ENCODE measurements around the gene TAF11L14.
"Not testable (repeated sequence)": the region's sequence is repeated elsewhere in the genome, so short reads cannot be mapped to it uniquely, and the experiment has no call there.

The TAF11L14 gene

DNA sequence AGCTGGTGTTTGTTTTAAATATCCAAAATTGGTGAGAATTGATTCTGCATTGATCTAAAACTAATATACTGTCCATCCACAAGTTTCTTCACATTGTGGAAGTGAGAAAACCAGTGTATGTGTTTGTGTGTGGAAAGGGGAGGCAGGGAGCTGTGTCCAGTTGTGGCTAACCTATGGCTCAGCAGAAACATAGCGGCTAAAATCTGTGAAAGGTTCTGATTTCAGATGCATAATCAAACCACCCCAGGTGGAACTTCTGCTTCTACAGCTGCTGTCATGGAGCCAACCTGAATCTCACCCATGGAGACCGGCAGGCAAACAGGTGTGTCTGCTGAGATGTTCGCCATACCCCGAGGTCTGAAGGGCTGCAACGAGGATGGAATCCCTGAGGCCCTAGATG lies at the start of gene TAF11L14:
Gene TAF11L14 (plus strand): TSS at position 301 of the 400 bp plus-strand sequence.
- DNase-seq: no peak

DNA sequence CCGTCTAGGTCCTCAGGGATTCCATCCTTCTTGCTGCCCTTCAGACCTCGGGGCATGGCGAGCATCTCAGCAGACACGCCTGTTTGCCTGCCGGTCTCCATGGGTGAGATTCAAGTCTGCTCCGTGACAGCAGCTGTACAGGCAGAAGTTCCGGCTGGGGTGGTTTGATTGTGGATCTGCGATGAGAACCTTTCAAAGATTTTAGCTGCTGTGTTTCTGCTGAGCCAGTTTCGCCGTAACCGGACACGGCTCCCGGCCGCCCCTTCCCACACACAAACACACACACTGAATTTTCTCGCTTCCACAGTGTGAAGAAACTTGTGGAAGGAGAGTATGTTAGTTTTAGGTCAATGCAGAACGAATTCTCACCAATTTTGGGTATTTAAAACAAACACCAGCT lies 48.6 kb upstream of the TAF11L14 start, which contains the start of gene TAF11L7:
Gene TAF11L7 (minus strand): TSS at position 101 of the 400 bp plus-strand sequence.
- not testable (repeated sequence) for DNase-seq

DNA sequence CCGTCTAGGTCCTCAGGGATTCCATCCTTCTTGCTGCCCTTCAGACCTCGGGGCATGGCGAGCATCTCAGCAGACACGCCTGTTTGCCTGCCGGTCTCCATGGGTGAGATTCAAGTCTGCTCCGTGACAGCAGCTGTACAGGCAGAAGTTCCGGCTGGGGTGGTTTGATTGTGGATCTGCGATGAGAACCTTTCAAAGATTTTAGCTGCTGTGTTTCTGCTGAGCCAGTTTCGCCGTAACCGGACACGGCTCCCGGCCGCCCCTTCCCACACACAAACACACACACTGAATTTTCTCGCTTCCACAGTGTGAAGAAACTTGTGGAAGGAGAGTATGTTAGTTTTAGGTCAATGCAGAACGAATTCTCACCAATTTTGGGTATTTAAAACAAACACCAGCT lies 43.4 kb upstream of the TAF11L14 start, which contains the start of gene TAF11L8:
Gene TAF11L8 (minus strand): TSS at position 101 of the 400 bp plus-strand sequence.
- DNase-seq: not testable (repeated sequence)

- DNase-seq: not testable (repeated sequence)
Observed at GRCh38 chr5:17594255-17594654, 40.0 kb upstream of the TAF11L14 start, which contains the start of gene TAF11L9. TAF11L9 (minus strand) TSS chr5:17594394.

DNA sequence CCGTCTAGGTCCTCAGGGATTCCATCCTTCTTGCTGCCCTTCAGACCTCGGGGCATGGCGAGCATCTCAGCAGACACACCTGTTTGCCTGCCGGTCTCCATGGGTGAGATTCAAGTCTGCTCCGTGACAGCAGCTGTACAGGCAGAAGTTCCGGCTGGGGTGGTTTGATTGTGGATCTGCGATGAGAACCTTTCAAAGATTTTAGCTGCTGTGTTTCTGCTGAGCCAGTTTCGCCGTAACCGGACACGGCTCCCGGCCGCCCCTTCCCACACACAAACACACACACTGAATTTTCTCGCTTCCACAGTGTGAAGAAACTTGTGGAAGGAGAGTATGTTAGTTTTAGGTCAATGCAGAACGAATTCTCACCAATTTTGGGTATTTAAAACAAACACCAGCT lies 36.5 kb upstream of the TAF11L14 start, which contains the start of gene TAF11L10:
Gene TAF11L10 (minus strand): TSS at position 101 of the 400 bp plus-strand sequence.
- not testable (repeated sequence) for DNase-seq

DNA sequence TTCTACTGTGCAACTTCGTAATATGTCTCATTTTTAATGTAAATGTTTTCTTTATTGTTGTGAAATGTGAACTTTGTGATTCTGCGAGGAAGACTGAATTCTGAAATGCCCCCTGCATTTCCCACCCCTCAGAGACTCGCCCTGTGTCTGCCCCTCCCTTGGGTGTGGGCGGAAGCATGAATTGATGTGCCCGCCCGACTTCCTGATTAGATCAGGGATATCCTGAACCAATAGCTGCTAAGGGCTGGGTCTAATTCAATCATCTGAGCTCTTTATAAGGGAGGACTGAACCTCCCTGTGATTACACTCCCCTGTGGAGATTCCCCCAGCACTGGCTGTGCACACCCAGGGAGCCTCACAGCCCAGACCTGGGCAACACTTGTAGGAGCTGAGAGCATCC lies 30.4 kb upstream of the TAF11L14 start, which contains the start of gene TAF11L11:
Gene TAF11L11 (plus strand): TSS at position 304 of the 400 bp plus-strand sequence.
- DNase-seq: not testable (repeated sequence)

DNA sequence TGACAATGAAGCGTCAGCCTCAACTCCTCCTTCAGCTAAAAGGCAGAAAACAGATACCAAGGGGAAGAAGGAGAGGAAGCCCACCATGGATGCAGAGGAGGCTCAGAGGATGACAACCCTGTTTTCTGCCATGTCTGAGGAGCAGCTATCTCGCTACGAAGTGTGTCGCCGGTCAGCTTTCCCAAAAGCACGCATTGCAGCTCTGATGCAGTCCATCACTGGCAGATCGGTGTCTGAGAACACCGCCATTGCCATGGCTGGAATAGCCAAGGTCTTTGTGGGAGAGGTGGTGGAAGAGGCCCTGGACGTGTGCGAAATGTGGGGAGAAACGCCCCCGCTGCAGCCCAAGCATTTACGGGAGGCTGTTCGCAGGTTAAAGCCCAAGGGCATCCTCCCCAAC lies 29.3 kb upstream of the TAF11L14 start:
- no peak for DNase-seq

DNA sequence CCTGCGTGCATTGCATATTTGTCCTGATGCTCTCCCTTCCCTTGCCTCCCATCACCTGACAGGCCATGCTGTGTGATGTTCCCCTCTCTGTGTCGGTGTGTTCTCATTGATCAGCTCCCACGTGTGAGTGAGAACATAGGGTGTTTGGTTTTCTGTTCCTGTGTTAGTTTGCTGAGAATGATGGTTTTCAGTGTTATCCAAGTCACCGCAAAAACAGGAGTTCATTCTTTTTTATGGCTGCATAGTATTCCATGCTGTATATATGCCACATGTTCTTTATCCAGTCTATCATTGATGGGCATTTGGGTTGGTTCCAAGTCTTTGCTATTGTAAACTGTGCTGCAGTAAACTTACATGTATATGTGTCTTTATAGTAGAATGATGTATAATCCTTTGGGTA lies 26.8 kb upstream of the TAF11L14 start:
- not testable (repeated sequence) for DNase-seq

DNA sequence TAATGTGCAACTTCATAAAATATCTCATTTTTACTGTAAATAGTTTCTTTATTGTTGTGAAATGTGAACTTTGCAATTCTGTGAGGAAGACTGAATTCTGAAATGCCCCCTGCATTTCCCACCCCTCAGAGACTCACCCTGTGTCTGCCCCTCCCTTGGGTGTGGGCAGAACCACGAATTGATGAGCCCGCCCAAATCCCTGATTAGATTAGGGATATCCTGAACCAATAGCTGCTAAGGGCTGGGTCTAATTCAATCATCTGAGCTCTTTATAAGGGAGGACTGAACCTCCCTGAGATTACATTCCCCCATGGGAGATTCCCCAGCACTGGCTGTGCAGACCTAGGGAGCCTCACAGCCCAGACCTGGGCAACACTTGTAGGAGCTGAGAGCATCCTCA lies 24.2 kb upstream of the TAF11L14 start, which contains the start of gene TAF11L12:
Gene TAF11L12 (plus strand): TSS at position 301 of the 400 bp plus-strand sequence.
- not testable (repeated sequence) for DNase-seq

GRCh38 chr5:17614872-17615605 lies 19.2 kb upstream of the TAF11L14 start:
- DNase-seq: no peak

DNA sequence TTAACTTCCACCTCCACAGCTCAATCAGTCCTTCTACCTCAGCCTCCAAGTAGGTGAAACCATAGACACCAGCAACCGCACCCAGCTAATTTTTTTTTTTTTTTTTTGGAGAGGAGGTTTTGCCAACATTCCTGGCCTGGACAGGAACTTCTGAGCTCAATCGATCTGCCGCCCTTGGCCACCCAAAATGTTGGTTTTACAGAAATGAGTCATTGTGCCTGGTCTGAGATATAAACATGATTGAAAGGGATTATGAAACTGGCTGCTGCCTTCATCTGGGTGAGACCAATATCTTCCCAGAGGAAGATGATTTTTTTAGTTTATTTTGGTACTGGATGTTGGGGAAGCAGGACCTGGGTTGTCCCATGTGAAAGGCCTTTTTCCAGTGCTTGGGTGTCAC lies 14.9 kb upstream of the TAF11L14 start:
- DNase-seq: no peak

DNA sequence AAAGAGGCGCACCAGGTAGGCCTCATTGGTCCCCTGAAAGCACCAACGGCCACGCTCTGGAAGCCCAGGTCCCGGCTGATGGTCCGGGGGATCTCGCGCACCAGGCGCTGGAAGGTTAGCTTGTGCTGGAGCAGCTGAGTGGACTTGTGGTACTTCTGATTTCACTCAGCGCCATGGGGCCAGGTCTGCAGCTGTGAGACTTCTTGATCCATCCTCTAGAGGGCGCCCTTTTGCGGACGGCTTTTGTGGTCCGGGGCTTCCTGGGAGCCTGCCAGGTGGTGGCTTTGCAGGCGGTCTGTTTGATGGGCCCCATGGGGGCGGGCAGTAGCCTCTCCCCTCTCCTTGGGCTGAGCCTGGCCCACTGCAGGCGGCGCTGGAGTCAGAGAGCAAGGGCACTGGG lies 13.6 kb upstream of the TAF11L14 start:
- DNase-seq: no peak

DNA sequence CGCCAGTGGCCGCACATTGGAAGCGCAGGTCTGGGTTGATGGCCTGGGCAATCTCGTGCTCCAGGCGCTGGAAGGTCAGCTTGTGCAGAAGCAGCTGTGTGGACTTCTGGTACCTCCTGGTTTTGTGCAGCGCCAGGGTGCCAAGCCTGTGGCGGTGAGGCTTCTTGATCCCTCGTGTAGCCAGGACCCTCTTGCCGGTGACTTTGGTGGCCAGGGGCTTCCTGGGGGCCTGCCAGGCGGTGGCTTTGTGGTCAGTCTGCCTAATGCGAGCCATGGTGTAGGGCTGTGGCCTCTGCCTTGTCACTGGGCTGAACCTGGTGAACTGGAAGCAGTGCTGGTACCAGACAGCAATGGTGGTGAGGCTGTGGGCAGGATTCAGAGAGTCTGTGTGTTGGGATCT lies 8.6 kb upstream of the TAF11L14 start:
- no peak for DNase-seq

DNA sequence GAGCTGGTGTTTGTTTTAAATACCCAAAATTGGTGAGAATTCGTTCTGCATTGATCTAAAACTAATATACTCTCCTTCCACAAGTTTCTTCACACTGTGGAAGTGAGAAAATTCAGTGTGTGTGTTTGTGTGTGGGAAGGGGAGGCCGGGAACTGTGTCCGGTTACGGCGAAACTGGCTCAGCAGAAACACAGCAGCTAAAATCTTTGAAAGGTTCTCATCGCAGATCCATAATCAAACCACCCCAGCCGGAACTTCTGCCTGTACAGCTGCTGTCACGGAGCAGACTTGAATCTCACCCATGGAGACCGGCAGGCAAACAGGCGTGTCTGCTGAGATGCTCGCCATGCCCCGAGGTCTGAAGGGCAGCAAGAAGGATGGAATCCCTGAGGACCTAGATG lies 2.5 kb upstream of the TAF11L14 start, which contains the start of gene TAF11L13:
Gene TAF11L13 (plus strand): TSS at position 301 of the 400 bp plus-strand sequence.
- not testable (repeated sequence) for DNase-seq

DNA sequence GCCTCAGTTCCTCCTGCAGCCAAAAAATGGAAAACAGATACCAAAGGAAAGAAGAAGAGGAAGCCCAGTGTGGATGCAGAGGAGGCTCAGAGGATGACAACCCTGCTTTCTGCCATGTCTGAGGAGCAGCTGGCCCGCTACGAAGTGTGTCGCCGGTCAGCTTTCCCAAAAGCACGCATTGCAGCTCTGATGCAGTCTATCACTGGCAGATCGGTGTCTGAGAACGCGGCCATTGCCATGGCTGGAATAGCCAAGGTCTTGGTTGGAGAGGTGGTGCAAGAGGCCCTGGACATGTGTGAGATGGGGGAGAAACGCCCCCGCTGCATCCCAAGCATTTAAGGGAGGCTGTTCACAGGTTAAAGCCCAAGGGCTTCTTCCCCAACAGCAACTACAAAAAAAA lies 15.0 kb downstream of the TAF11L14 start:
- DNase-seq: not testable (repeated sequence)

GRCh38 chr5:17655201-17655759 lies 21.0 kb downstream of the TAF11L14 start:
- DNase-seq: not testable (repeated sequence)

DNA sequence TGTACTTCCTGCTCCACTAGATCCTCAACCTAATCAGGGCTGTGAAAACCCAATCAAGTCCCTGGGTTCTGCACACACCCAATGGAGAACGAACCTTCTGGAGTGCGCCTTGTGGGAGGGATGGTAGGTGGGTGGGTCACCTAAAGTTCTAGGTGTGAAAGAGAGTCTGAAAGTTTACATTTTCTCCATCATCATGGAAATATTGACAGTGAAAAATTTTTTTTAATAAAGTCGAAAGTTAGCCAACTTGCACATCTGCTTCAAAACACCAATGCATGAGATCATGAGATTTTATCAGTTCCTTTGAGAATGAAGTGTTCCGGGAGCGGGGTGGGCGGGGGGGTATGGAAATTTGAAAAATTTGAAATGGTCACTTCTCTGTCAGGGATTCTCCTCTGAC lies 21.7 kb downstream of the TAF11L14 start:
- DNase-seq: no peak

GRCh38 chr5:17663182-17663581 lies 28.9 kb downstream of the TAF11L14 start:
- no peak for DNase-seq

- DNase-seq: no peak
Observed at GRCh38 chr5:17665836-17666235, 31.6 kb downstream of the TAF11L14 start.

DNA sequence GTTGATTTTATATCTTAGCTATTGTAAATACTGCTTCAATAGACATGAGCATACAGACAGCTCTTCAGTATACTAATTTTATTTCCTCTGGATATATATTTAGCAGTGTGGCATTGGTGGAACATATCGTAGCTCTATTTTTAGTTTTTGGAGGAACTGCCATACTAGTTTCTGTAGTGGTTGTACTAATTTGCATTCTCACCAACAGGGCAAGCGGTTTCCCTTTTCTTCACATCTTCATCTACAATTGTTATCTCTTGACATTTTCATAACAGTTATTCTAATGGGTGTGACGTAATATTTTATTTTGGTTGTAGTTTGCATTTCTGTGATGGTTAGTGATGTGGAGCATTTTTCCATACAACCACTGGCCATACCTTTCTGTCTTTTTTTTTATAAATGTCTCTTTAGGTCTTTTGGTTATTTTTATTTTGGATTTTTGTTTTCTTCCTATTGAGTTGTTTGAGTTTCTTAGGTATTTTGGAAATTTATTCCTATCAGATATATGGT lies 32.5 kb downstream of the TAF11L14 start:
- DNase-seq: no peak

- no peak for DNase-seq
Observed at GRCh38 chr5:17670353-17670752, 36.1 kb downstream of the TAF11L14 start.

GRCh38 chr5:17678751-17679324 lies 44.6 kb downstream of the TAF11L14 start:
- no peak for DNase-seq

DNA sequence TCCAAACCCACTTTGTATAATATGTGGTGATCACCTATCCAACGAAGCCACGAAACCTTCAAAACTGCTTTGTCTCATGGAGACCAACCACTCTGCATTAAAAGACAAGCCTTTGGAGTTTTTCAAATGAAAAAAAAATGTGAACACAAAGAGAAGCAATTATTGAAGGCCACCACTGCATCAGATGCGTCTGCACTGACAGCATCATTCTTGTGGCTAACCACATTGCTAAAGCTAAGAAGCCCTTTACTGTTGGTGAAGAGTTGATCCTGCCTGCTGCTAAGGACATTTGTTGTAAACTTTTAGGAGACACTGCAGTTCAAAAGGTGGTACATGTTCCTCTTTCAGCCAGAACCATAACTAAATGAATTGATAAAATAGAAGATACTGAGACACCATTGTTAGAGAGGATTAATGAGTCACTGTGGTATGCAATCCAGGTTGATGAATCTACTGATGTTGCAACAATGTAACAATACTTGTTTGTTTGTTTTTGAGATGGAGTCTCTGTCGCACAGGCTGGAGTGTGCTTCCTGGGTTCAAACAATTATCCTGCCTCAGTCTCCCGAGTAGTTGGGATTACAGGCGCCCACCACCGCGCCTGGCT lies 45.4 kb downstream of the TAF11L14 start:
- no peak for DNase-seq
